ENCODE results near the gene UROC1.

DNA sequence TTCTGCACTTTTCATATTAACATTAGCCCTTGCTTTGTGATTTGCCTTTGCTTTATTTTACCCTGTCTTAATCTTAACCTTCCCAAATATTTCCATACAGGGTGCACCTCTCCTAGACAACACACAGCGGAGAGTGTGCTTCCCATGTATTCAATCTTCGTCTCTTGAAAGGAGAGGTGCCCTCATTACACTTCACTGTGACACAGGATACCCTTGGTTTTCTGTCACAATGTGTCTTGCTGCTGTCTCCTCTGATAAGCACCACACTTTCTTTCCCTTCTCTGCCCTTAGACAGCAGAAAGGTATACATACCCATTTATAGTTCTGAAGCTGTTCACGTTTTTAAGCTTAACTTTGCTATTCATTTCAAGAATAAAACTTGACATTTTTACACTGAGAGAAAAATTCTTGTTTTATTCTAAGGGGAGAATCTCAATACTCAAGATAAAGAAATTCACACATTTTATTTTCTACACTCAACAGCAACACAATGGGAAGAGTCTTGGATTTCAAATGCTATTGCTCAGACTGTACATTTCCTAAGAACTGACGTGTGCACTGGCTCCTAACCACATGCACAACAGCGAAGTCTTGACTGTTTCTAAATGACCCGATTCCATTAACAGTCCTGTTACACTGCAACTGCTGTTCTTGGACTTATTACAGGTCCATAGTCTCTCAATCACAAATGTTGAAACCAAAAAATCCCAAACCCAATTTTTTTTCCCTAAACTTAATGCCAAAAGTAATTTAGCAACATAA lies 63.0 kb downstream of the UROC1 start:
- TF ChIP-seq BHLHE40 (IDR thresholded peaks at IDR 0.05; ENCODE audit: borderline replicate concordance) (no peak), NFRKB (IDR thresholded peaks at IDR 0.05) (no peak), ELF4 (IDR thresholded peaks at IDR 0.05) (no peak)
